Stomach smooth muscle (tissue), 2 donors: ENCODE measurements around the gene ZNF850.
A peak's percentile ranks its signal among the peaks of the same experiment; 100 is the strongest.
"Not testable (repeated sequence)": the region's sequence is repeated elsewhere in the genome, so short reads cannot be mapped to it uniquely, and the experiment has no call there.

ENCODE experiments used
- H3K27ac ChIP-seq: one replicate; pipeline ENCODE4 v1.7.0; 2013; ENCODE audit warnings: mild to moderate bottlenecking, low read length, inconsistent platforms
- H3K27me3 ChIP-seq, 2 donors: one replicate each; pipeline ENCODE4 v1.7.0; 2013; ENCODE audit warnings: low read length in 2 of 2; ENCODE audit not compliant: insufficient read depth in 2 of 2, control insufficient read depth in 1 of 2
- H3K36me3 ChIP-seq, 2 donors: one replicate each; pipeline ENCODE4 v1.7.0; 2013; ENCODE audit warnings: low read length in 2 of 2; ENCODE audit not compliant: control insufficient read depth in 2 of 2, insufficient read depth in 2 of 2
- H3K4me1 ChIP-seq: one replicate; pipeline ENCODE4 v1.7.0; 2013; ENCODE audit warnings: low read length; ENCODE audit not compliant: control insufficient read depth, insufficient read depth
- H3K4me3 ChIP-seq, 2 donors: one replicate each; pipeline ENCODE4 v1.7.0; 2013; ENCODE audit warnings: low read length in 2 of 2
- H3K9ac ChIP-seq, 2 donors: one replicate each; pipeline ENCODE4 v1.7.0; 2013; ENCODE audit warnings: low read length in 2 of 2, mild to moderate bottlenecking in 1 of 2
- H3K9me3 ChIP-seq, 2 donors: one replicate each; pipeline ENCODE4 v1.7.0; 2013; ENCODE audit warnings: low read length in 2 of 2; ENCODE audit not compliant: control insufficient read depth in 2 of 2
- donor health status: healthy.
- donor health status: Pancreatic carcinoma.

Gene ZNF850

DNA sequence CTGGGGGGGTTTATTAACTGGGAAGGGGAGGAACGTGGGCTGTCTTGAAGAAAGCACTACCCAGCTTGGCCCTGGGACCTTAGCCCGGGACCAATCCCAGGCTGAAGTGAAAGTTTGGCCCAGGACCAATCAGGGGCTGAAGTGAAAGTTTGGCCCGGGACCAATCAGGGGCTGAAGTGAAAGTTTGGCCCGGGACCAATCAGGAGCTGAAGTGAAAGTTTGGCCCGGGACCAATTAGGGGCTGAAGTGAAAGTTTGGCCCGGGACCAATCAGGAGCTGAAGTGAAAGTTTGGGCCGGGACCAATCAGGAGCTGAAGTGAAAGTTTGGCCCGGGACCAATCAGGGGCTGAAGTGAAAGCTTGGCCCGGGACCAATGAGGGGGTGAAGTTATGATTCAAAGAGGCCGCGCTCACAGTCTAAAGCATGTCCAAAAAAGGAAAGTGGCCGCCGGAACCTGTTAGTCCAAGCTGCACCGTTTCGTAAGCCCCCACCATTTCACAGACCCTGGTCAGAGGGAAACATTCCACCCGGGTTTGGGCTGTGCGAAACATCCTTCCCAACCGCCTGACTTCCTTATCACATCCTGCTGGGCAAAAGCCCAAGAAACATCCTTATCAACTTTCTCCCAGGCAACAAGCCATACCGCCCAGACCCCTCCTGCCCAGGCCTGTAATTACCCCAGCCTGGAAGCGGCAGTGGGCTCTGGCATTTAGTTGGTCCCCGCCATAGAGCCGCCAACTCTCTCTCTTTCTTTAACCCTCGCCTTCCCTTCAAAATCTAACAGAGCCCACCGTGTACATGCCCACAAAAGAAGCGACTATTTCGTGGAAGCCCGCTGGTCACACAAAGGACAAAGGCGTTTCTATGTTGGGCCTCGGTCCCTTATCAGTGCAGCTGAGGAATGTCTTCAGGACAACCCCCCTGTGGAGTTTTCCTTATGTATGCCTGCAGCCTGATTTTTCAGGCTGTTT lies 1.1 kb downstream of the ZNF850 start:
- peaks cover 0 to 3% of the 10 kb centered on the region in 2 donors for H3K9me3 ChIP-seq
- peak overlapping the region; percentile 77 for H3K27ac ChIP-seq
- peak overlapping the region; percentile 70 to 73 for H3K9ac ChIP-seq
- peak overlapping the region; percentile 79 to 96 for H3K4me3 ChIP-seq
- no peaks in the 10 kb centered on the region for H3K36me3 ChIP-seq
- no peaks in the 10 kb centered on the region for H3K27me3 ChIP-seq
- peaks cover 15% of the 10 kb centered on the region for H3K4me1 ChIP-seq

GRCh38 chr19:36750066-36750691 lies 22.4 kb downstream of the ZNF850 start:
- peaks cover 42 to 80% of the 10 kb centered on the region in 2 donors for H3K9me3 ChIP-seq

GRCh38 chr19:36749613-36750012 lies 23.0 kb downstream of the ZNF850 start:
- peaks cover 42 to 79% of the 10 kb centered on the region in 2 donors for H3K9me3 ChIP-seq
- H3K9ac ChIP-seq, H3K27ac ChIP-seq, H3K27me3 ChIP-seq, H3K4me1 ChIP-seq: not testable (repeated sequence)
- H3K4me3 ChIP-seq = peak overlapping the region; percentile 3 to 28
- H3K36me3 ChIP-seq = peaks cover 32 to 47% of the 10 kb centered on the region in 2 donors

More at GRCh38 chr19:36750066-36750691, 22.4 kb downstream of the ZNF850 start:
- peak overlapping the region in 1 of 2 donors; percentile 28 for H3K4me3 ChIP-seq
- no peak overlapping the region for H3K9ac ChIP-seq
- no peak overlapping the region for H3K27ac ChIP-seq
- H3K4me1 ChIP-seq = no peaks in the 10 kb centered on the region
- peaks cover 32 to 50% of the 10 kb centered on the region in 2 donors for H3K36me3 ChIP-seq
- no peaks in the 10 kb centered on the region for H3K27me3 ChIP-seq

- Histone ChIP-seq H3K9ac (no peak overlapping the region), H3K27ac (no peak overlapping the region), H3K36me3 (peaks cover 32 to 47% of the 10 kb centered on the region in 2 donors), H3K9me3 (peaks cover 42 to 84% of the 10 kb centered on the region in 2 donors), H3K4me3 (peak overlapping the region in 1 of 2 donors; percentile 28), H3K4me1 (no peaks in the 10 kb centered on the region), H3K27me3 (no peaks in the 10 kb centered on the region)
These were observed 24.0 kb downstream of the ZNF850 start for GRCh38 chr19:36748431-36749275.

DNA sequence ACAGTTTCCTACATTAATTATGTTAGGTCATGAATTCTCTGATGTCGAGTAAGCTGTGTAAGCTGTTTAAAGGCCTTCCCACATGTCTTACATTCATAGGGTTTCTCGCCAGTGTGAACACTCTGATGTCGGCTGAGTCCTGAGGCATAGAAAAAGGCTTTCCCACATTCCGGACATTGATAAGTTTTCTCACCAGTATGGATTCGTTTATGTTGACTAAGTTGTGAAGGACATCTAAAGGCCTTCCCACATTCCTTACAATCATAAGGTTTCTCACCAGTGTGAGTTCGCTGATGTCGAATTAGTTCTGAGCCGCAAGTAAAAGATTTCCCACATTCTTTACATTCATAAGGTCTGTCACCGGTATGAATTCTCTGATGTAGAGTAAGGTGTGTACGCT lies 24.9 kb downstream of the ZNF850 start:
- Histone ChIP-seq H3K4me3 (peak overlapping the region in 1 of 2 donors; percentile 2), H3K36me3 (peaks cover 30 to 47% of the 10 kb centered on the region in 2 donors), H3K4me1 (no peaks in the 10 kb centered on the region), H3K9ac (no peak overlapping the region), H3K27ac (no peak overlapping the region), H3K27me3 (no peaks in the 10 kb centered on the region), H3K9me3 (peaks cover 42 to 88% of the 10 kb centered on the region in 2 donors)

GRCh38 chr19:36745870-36746269 lies 26.7 kb downstream of the ZNF850 start:
- no peak overlapping the region for H3K9ac ChIP-seq
- peaks cover 25 to 38% of the 10 kb centered on the region in 2 donors for H3K36me3 ChIP-seq
- H3K9me3 ChIP-seq = peaks cover 42 to 79% of the 10 kb centered on the region in 2 donors
- H3K27me3 ChIP-seq = no peaks in the 10 kb centered on the region
- no peak overlapping the region for H3K27ac ChIP-seq
- H3K4me3 ChIP-seq = peak overlapping the region in 1 of 2 donors; percentile 38
- no peaks in the 10 kb centered on the region for H3K4me1 ChIP-seq

GRCh38 chr19:36736166-36736565 lies 36.4 kb downstream of the ZNF850 start:
- H3K36me3 ChIP-seq, H3K27ac ChIP-seq, H3K27me3 ChIP-seq, H3K9ac ChIP-seq, H3K4me3 ChIP-seq, H3K4me1 ChIP-seq: not testable (repeated sequence)
- H3K9me3 ChIP-seq = peaks cover 10 to 51% of the 10 kb centered on the region in 2 donors

DNA sequence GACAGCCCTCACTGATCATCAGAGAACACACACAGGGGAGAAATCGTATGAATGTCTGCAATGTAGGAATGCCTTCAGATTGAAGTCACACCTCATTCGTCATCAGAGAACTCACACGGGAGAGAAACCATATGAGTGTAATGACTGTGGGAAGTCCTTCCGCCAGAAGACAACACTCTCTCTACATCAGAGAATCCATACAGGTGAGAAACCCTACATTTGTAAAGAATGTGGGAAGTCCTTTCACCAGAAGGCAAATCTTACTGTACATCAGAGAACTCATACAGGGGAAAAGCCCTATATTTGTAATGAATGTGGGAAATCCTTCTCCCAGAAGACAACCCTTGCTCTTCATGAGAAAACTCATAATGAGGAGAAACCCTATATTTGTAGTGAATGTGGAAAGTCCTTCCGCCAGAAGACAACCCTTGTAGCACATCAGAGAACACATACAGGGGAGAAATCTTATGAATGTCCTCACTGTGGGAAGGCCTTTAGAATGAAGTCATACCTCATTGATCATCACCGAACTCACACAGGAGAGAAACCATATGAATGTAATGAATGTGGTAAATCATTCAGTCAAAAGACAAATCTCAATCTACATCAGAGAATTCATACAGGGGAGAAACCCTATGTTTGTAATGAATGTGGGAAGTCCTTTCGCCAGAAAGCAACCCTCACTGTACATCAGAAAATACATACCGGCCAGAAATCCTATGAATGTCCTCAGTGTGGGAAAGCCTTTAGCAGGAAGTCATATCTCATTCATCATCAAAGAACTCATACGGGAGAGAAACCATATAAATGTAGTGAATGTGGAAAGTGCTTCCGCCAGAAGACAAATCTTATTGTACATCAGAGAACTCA lies 52.7 kb downstream of the ZNF850 start:
- H3K27ac ChIP-seq = no peak overlapping the region
- H3K36me3 ChIP-seq = peaks cover 38 to 50% of the 10 kb centered on the region in 2 donors
- peaks cover 42 to 57% of the 10 kb centered on the region in 2 donors for H3K9me3 ChIP-seq
- peak overlapping the region in 1 of 2 donors; percentile 60 for H3K4me3 ChIP-seq
- no peaks in the 10 kb centered on the region for H3K4me1 ChIP-seq
- H3K27me3 ChIP-seq = no peaks in the 10 kb centered on the region
- no peak overlapping the region for H3K9ac ChIP-seq

- Histone ChIP-seq H3K4me1 (no peaks in the 10 kb centered on the region), H3K9ac (no peak overlapping the region), H3K27me3 (no peaks in the 10 kb centered on the region), H3K36me3 (peaks cover 33 to 37% of the 10 kb centered on the region in 2 donors), H3K27ac (no peak overlapping the region), H3K4me3 (no peak overlapping the region), H3K9me3 (peaks cover 27 to 43% of the 10 kb centered on the region in 2 donors)
These were observed 63.2 kb downstream of the ZNF850 start for GRCh38 chr19:36709423-36709822.
